Skeletal muscle cell (primary cell): ENCODE measurements around the gene CCDC51.
"Not testable (repeated sequence)": the region's sequence is repeated elsewhere in the genome, so short reads cannot be mapped to it uniquely, and the experiment has no call there.

Experiments used
- DNase-seq: peaks from one replicate; pipeline ENCODE4 v3.0.0-alpha.2; 2010; ENCODE audit warnings: low read depth
- H3K4me3 ChIP-seq: 2 replicates; pipeline ENCODE4 v1.5.1; 2011; ENCODE audit warnings: low read depth, mild to moderate bottlenecking, control low read depth, low read length, moderate library complexity

The CCDC51 gene

DNA sequence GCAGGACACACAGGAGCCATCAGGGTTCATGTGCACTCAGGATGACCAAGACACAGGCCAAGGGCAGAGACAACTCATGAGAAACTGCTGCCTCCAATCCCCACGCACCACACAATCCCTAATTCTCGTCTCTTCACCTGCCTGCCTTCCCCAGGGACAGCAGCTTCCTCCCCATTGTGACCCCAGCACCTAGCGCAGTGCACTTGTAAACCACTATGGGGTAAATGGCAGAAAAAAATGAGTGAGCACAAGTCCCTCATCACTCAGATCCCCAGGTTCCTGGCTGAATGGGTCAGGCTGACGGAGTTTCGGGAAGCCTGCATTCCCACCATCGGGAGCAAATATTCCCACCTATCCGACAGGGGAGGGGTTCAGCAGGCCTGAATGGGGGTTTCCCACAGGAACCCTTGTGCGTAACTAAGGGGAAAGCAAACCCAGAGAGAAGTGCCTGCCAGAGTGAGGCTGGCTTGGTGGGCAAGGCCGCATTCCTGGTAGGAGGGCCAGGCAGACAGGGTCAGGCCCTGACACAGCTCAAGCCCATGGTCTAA lies 28.8 kb downstream of the CCDC51 start:
- no peak for DNase-seq
- H3K4me3 ChIP-seq, result no peak overlapping the region

DNA sequence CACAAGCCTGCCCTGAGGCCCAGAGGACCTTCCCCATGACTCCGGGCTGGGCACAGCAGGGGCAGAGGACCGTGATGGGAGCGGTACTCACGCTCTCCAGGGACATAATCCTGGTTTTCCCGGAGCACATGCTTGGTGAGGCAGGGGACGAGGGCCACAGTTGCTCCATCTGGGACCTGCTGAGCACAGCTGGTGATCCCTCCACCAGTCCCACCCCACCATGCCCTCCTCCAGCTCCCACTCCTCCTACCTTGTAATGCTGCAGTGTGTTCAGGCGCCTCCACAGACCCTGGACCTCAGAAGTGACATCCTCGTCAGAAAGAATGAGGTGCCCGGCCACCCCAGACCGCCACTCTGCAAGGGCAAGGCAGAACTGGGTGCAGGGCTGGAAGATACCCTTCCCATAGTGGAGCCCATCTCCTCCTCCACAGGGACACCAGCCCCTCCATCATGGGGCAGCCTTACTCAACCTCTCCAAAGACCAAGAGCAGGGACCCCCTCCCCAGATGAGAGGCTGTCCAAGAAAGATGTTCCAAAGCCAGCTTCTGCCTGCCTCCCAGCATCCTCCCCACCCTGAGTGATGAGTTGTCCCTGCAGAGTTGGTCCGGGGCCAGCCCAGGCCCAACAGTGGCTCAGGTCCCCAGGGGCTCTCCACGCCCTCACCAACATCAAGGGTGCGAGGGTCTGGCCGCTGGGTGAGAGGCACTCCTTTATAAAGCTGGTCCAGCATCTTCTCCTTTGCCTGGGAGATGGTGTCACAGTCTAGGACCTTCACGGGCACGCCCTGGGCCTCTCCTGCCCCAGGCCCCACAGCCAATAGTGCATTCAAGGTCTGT lies 29.5 kb downstream of the CCDC51 start:
- no peak overlapping the region for H3K4me3 ChIP-seq
- DNase-seq, result no peak

- no peak for DNase-seq
- no peak overlapping the region for H3K4me3 ChIP-seq
These were observed 30.4 kb downstream of the CCDC51 start for GRCh38 chr3:48409291-48410201.

DNA sequence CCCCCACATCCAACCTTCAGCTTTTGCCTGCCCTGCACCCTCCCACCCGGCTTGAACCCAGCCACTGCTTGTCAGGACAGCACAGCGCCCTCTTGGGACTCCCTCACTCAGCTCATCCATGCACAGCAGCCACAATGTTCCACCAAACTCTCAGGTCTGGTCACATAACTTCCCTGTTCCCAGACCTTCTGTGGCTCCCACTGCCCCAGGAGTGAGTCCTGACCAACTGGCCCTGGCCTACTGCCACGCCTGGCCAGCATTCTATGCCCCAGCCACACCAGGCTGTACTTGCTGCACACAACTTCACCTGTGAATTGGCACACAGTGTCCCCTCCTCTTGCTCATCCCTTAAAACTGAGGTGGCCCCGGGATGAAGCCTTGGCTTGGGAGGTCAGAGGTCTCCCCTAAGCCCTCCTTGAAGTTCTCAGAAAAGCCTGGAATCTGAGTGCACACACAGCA lies 31.1 kb downstream of the CCDC51 start:
- no peak overlapping the region for H3K4me3 ChIP-seq
- no peak for DNase-seq

DNA sequence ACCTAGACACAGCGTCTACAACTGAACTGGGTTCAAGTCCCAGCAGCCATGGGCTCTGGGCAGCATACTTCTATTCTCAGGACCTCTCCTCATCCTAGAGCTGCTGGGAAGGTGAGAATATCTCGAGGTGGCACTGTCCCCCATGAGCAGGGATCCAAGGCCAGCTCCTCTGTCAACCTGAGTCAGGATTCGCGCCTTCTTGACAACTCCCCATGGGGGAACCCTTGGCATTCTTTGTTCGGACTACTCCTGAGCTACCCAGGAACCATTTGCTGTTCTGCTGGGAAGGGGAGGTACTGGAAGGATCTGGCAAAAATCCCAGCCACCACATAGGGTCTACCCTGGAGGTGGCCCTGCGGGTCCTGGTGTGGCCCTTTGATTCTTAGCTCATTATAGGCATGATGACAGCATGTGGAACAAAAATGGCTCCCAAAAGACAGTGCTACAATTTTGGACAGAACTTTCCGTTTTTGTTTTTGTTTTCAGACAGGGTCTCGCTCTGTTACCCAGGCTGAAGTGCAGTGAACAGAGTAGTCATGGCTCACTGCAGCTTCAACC lies 32.3 kb downstream of the CCDC51 start:
- no peak for DNase-seq
- no peak overlapping the region for H3K4me3 ChIP-seq

DNA sequence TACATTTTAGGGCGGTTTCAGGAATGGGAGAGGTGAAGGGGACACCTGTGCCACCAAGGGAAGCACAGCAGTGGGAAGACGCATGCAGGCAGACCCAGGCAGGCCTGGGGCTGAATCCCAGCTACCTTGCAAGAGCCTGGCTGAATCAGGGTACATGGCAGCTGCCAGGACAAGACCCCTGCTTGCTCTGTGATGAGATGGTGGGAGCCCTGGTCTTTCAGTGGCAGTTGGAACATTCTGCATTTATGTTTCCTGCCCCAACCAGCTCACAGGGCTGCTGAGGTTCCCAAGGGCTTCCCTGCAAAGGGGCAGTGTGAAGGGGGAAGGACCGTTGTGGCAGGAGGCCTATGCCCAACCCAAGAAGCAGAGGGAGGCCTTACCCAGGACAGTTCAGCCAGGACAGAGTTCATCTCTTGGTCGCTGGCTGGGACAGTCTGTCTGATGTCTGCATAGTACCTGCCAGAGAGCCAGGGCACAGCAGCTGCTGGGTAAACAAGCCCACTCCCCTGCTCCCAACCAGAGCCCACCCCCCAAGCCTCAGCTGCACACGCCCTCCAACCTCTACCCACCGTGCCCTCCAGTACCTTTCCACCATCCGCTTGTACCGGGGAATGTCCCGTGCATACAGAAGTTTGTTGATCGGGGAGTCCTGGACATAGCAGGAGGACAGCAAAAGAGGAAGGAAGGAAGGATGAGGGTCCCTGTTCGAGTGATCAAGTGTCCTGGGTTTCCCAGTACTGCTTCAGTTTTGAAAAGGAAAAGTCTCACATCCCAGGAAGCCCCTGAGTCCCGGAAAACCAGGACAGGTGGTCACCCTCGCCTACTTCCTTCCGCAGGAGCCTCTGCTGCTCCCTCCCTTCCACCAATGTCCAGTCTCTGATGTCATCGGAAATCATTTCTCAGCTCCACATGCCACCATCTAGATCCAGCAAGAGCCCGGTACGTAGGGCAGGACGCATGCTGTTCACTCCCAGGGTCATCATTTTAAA lies 33.2 kb downstream of the CCDC51 start:
- no peak for DNase-seq
- no peak overlapping the region for H3K4me3 ChIP-seq

GRCh38 chr3:48405971-48406370 lies 33.9 kb downstream of the CCDC51 start:
- no peak for DNase-seq
- no peak overlapping the region for H3K4me3 ChIP-seq

GRCh38 chr3:48405343-48405881 lies 34.5 kb downstream of the CCDC51 start:
- H3K4me3 ChIP-seq, result no peak overlapping the region
- DNase-seq, result no peak

DNA sequence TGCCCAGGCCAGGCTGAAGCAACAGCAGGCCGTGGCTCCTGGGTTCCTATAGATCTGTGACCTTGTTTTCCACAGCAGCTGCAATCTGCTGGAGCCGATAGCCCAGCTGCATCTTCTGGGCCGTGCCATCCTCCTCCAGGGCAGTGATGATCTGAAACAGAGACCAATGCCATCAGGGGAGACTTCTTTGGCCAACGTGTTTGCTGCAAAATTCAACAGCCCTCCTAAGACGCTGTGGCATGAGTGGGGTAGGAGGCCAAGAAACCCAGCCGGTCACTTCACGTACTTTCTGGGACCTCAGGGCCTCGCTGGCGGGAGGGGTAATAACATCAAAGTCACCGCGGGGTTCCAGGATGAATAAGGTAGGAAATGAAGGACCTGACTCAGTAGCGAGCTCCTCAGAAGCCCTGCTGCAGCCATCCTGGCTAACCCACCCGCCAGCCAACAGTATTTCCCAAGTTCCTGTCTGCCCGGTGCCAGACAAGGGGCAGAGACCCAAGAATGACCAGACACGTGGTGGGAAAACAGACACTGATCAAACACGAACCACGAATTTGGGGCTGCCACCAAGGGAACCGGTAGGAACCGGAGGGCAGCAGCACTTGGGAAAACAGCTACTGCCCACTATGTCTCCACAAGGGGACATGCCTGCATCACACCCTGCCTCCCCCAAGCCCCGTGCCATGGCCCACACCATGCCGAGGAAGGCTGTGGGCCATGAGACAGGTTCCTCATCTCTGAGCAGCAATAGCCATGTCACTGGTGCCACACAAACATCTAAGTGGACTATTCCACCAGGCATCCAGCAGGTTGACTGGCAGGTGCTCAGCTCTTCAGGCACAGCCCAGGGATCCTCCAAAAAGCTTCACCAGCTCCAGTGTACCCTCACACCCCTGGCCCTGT lies 35.2 kb downstream of the CCDC51 start:
- H3K4me3 ChIP-seq, result no peak overlapping the region
- no peak for DNase-seq

DNA sequence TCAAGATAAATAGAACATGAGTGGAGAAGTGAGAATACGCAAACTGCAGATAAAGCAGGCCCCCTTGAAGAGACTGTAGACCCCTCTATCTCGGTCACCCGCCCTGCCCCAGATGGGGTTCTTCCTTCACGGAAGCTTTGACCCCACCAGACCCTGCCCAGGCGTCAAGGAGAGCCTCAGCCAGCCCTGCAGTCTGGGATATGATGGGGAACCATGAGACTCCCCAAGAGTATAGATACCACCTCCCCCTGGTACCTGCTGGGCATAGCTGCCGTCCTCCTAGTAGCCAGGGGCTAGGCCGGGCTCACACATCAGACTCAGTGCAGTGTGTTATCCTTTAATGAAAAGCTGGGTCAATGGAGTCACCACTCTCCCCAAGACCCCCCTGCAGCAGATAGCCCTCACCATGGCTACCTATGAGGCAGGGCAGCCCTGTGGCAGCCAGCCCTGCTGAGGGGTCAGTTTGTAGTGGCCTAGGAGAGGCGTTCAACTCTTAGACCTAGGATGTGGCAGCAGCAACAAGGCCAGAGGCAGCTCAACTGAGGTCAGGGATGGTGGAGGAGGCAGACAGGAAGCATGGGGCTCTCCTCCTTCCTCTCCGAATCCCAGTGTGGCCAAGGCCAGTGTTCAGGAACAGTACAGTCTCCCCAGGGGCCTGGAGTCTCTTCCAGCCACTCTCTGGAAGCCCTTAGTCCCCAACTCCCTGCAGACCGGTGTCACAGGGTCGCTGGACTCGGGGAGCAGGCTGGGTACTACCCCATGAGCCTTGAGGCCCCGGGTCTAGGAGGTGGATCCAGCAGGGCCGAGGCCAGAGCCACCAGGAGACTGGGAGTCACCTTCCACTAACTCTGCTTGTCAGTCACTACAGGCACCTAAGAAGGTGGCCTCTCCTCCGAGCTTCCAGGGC lies 36.1 kb downstream of the CCDC51 start:
- no peak for DNase-seq
- no peak overlapping the region for H3K4me3 ChIP-seq

DNA sequence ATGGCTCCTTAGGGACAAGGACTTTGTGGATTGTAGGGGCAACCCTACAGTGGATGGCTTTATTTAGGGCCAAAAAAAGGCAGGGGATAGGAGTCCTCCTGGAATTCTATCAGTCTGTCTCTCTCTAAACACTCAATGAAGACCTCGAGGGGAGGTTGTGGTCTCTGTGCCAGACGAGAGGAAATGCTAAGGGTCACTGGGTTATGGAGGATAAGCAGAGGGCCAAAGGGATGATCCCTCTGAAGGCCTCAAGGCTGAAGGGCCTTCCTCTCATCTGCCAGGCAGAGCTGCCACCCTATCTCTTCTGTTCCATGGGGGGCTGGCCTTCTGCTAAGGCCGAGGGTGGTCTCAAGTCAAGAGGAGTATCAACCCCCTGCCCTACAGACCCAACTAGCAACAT lies 37.0 kb downstream of the CCDC51 start:
- DNase-seq, result no peak
- H3K4me3 ChIP-seq, result no peak overlapping the region

DNA sequence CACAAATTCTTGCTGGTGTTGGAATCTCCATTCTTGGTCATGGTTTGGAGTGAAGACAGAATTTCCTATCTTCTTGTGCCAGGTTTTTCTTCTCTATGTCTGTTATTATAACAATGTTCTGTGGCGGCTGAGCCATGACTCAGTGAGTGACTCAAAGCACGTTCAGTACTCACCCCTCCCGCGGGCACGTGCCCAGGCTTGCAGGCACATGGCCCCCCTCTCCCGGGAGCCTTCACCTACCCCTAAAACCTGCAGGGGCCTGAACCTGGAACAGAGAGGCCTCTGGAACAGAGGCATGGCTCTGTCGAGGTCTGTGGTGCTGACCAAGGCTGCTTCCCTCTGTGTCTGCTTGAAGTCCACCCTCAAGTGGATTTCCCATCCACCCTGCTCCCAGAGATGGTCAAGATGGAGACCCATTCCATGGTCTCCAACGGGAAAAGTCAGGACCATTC lies 37.6 kb downstream of the CCDC51 start:
- peak; percentile 64 for DNase-seq
- no peak overlapping the region for H3K4me3 ChIP-seq

GRCh38 chr3:48401434-48401901 lies 38.5 kb downstream of the CCDC51 start:
- not testable (repeated sequence) for H3K4me3 ChIP-seq, DNase-seq

DNA sequence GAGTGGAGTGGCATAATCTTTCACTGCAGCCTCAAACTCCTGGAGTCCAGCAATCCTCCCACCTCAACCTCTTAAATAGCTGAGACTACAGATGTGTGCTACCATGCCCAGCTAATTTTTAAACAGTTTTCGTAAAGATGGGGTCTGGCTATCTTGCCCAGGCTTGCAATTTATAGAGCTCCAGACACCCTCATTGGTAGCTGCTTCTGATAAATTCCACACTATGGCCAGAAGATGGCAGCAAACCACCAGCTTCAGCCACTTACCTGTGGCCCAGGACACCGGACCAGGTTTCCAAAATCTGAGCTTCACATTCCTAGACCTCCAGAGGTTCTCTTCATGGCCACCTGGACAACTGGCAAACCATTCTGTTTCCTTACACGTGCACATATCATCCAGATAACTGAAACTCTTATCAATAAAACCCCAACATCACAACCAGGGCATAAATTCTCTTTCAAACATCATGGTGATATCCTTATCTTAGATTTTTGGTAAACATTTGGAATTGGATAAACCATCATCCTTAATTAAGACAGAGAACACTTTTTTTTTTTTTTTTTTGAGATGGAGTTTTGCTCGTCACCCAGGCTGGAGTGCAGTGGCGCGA lies 39.0 kb downstream of the CCDC51 start:
- DNase-seq, result no peak
- H3K4me3 ChIP-seq, result no peak overlapping the region

- H3K4me3 ChIP-seq, result no peak overlapping the region
- DNase-seq, result no peak
These were observed 40.3 kb downstream of the CCDC51 start for GRCh38 chr3:48399387-48400172.
